ENCODE measurements around the gene PSD2.

The PSD2 gene

GRCh38 chr5:139763930-139764791 lies 31.4 kb upstream of the PSD2 start:
- DNase-seq: no peak

- no peak for DNase-seq
These were observed 30.7 kb upstream of the PSD2 start for GRCh38 chr5:139764886-139765408.

- DNase-seq: peak; percentile 79
These were observed 30.0 kb upstream of the PSD2 start for GRCh38 chr5:139765409-139766217.

- DNase-seq: no peak
These were observed 27.6 kb upstream of the PSD2 start for GRCh38 chr5:139767960-139768359.

GRCh38 chr5:139768807-139769465 lies 26.7 kb upstream of the PSD2 start:
- no peak for DNase-seq

- DNase-seq: no peak
These were observed 26.1 kb upstream of the PSD2 start for GRCh38 chr5:139769477-139769876.

- no peak for DNase-seq
These were observed 24.9 kb upstream of the PSD2 start for GRCh38 chr5:139770722-139771121.

- DNase-seq: no peak
These were observed 23.4 kb upstream of the PSD2 start for GRCh38 chr5:139772089-139772791.

GRCh38 chr5:139772927-139773690 lies 22.5 kb upstream of the PSD2 start:
- no peak for DNase-seq

GRCh38 chr5:139774980-139775661 lies 20.5 kb upstream of the PSD2 start:
- DNase-seq: peak; percentile 53

GRCh38 chr5:139775872-139776271 lies 19.7 kb upstream of the PSD2 start:
- DNase-seq: no peak

- DNase-seq: no peak
These were observed 18.7 kb upstream of the PSD2 start for GRCh38 chr5:139776861-139777260.

- no peak for DNase-seq
These were observed 12.1 kb upstream of the PSD2 start for GRCh38 chr5:139783436-139783965.

GRCh38 chr5:139784488-139784887 lies 11.1 kb upstream of the PSD2 start:
- no peak for DNase-seq

- DNase-seq: no peak
These were observed 8.4 kb upstream of the PSD2 start for GRCh38 chr5:139787257-139787567.

GRCh38 chr5:139787568-139788293 lies 7.9 kb upstream of the PSD2 start:
- DNase-seq: peak; percentile 82

- DNase-seq: no peak
These were observed 7.2 kb upstream of the PSD2 start for GRCh38 chr5:139788294-139788910.

GRCh38 chr5:139789116-139789844 lies 6.3 kb upstream of the PSD2 start:
- DNase-seq: no peak

- DNase-seq: no peak
These were observed 5.8 kb upstream of the PSD2 start for GRCh38 chr5:139789845-139790189.
